Ishikawa (cell line): ENCODE data around the gene ACTN2.

Experiments
- CEBPB ChIP-seq: IDR thresholded peaks from 2 replicates; pipeline ENCODE4 v1.6.1; 2012
- EP300 ChIP-seq: IDR thresholded peaks from 2 replicates; pipeline ENCODE4 v1.6.1; 2012; ENCODE audit warnings: borderline replicate concordance
- RAD21 ChIP-seq: IDR thresholded peaks from 2 replicates; pipeline ENCODE4 v1.6.1; 2012; ENCODE audit warnings: low read depth
- TAF1 ChIP-seq: IDR thresholded peaks from 2 replicates; pipeline ENCODE4 v1.6.1; 2012; ENCODE audit warnings: low read depth, mild to moderate bottlenecking
- TCF12 ChIP-seq: IDR thresholded peaks from 2 replicates; pipeline ENCODE4 v1.6.1; 2012; ENCODE audit warnings: low read depth
- TF ChIP-seq, protein P1 (sequence below): IDR thresholded peaks from 2 replicates; pipeline ENCODE4 v1.6.1; 2012; ENCODE audit warnings: low read depth, mild to moderate bottlenecking
- TF ChIP-seq, protein P2 (sequence below): IDR thresholded peaks from 2 replicates; pipeline ENCODE4 v1.6.1; 2012

DNA sequence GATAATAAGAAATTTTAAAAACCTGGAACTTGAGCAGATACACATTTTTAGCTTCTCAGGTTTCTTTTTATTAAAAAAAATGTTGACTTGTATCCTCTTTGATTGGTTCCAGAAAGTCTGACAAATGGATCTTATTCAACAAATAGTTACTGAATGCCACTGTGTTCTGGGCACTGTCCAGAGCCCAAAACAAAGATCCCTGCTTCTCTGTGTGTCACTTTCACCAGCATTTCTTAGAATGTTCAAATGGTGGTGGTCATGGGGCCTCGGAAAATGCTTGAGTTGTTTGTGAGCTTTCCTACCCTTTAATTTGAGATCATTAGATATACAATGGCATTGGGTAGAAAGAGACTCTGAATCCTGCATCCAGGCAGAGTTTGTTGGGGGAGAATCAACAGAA, 19.9 kb downstream of the ACTN2 start:
- TF ChIP-seq CEBPB = no peak
- TF ChIP-seq RAD21 = no peak
- no peak for TF ChIP-seq EP300
- no peak for TF ChIP-seq TAF1
- TF ChIP-seq, protein P1, sequence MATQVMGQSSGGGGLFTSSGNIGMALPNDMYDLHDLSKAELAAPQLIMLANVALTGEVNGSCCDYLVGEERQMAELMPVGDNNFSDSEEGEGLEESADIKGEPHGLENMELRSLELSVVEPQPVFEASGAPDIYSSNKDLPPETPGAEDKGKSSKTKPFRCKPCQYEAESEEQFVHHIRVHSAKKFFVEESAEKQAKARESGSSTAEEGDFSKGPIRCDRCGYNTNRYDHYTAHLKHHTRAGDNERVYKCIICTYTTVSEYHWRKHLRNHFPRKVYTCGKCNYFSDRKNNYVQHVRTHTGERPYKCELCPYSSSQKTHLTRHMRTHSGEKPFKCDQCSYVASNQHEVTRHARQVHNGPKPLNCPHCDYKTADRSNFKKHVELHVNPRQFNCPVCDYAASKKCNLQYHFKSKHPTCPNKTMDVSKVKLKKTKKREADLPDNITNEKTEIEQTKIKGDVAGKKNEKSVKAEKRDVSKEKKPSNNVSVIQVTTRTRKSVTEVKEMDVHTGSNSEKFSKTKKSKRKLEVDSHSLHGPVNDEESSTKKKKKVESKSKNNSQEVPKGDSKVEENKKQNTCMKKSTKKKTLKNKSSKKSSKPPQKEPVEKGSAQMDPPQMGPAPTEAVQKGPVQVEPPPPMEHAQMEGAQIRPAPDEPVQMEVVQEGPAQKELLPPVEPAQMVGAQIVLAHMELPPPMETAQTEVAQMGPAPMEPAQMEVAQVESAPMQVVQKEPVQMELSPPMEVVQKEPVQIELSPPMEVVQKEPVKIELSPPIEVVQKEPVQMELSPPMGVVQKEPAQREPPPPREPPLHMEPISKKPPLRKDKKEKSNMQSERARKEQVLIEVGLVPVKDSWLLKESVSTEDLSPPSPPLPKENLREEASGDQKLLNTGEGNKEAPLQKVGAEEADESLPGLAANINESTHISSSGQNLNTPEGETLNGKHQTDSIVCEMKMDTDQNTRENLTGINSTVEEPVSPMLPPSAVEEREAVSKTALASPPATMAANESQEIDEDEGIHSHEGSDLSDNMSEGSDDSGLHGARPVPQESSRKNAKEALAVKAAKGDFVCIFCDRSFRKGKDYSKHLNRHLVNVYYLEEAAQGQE = no peak
- no peak for TF ChIP-seq TCF12
- TF ChIP-seq, protein P2, sequence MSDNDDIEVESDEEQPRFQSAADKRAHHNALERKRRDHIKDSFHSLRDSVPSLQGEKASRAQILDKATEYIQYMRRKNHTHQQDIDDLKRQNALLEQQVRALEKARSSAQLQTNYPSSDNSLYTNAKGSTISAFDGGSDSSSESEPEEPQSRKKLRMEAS = no peak
